T-helper 22 cell (primary cell): Measurements from ENCODE around the gene RAD51B.
"Not testable (repeated sequence)": the region's sequence is repeated elsewhere in the genome, so short reads cannot be mapped to it uniquely, and the experiment has no call there.

Experiments
- DNase-seq: peaks from one replicate; pipeline ENCODE4 v3.0.0-alpha.2; 2020; ENCODE audit warnings: low read depth

Gene RAD51B

GRCh38 chr14:68250927-68251768 lies 431.6 kb downstream of the RAD51B start:
- no peak for DNase-seq

DNA sequence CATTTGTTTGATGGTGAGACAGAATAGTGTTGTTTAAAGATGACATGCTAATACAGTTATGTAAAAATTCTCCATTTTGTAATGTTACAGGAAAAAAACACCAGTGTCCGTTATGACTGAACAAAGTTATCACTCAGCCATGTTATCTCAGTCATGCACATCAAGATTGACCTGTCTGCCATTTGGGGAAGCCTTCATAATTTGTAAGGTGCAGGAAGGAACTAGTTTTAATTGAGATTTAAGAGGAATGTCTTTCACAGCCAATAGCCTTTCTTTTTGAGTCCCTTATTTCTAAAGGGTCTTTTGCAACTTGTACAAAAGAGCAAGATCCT lies 432.2 kb downstream of the RAD51B start:
- DNase-seq = no peak

- no peak for DNase-seq
Observed at GRCh38 chr14:68253160-68253780, 433.7 kb downstream of the RAD51B start.

GRCh38 chr14:68253878-68254528 lies 434.4 kb downstream of the RAD51B start:
- DNase-seq = no peak

DNA sequence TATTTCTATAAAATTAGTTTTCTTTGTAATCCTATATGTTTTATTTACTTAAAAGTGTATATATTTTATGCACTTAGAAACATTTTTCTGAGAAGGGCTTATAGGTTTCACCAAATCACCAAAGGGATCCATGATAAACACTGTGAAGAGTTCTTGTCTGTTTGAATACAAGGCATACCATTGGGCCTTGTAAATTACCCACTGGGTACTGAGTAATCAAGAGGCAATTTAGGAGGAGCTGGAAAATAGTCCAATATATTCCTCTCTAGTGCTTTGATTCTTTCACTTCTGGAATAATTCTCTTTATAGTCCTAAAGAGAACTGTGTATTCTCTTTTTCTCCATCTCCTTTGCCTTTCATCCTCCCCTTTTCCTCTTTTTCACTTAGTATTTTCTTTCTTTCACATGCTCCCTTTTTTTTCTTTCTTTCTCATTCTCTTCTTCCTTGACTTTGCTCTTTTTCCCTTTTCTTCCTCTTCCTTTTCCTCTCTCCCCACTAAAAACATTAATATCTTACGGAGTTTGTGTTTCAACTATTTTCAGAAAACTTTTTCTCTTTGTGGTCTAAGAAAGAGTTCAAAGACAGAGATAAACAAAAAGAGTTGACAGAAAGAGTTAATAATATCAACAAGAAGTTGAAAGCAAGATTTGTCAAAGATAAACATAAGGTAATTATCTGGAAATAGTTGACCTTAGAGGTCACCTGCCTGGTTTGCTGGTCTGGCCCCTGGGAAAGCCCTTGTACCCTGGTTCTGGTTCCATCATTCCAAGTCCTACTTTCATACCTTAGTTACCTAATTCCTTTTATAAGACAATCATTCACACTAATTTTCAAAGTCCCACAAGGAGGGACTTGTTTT lies 435.3 kb downstream of the RAD51B start:
- DNase-seq = no peak

DNA sequence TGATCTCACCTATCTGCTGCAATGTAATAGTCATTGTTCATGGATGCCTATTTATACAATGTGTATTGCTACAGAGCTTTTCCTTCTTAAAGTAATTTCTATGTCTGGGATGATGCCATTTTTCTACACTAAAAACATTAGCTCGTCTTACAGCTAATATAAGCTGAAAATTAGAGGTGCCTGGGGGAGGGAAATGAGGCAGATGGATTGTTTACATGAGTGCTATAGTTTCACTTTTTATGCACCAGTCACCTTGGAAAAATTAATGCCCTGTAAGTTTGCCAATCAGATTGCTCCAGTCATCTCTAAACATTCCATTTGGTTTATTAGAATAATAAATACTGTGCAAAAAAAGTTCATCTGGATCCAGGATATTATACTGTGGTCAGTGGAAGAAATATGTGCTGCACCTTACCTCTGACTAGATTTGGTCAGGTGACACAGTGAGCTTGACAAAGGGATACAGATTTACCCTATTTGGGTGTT lies 436.2 kb downstream of the RAD51B start:
- DNase-seq = no peak

- no peak for DNase-seq
Observed at GRCh38 chr14:68257969-68258368, 438.4 kb downstream of the RAD51B start.

- not testable (repeated sequence) for DNase-seq
Observed at GRCh38 chr14:68258995-68259394, 439.4 kb downstream of the RAD51B start.

DNA sequence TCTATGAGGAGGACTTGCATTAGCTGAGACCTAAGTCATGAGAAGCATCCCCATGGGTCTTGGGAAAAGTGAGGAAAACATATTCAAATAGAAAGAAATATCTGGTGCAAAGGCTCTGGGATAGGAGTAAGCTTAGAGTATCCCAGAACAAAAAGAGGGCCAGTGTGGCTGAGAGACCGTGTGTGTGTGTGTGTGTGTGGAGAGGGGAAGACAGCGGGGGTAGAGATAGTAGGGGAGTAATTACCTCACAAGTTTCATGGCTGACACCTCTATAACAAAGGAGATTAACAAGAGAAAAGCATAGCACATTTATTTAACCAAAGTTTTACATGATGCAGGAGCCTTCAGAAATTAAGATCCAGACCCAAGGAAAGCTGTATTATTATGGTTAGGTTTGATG lies 440.5 kb downstream of the RAD51B start:
- DNase-seq = no peak

DNA sequence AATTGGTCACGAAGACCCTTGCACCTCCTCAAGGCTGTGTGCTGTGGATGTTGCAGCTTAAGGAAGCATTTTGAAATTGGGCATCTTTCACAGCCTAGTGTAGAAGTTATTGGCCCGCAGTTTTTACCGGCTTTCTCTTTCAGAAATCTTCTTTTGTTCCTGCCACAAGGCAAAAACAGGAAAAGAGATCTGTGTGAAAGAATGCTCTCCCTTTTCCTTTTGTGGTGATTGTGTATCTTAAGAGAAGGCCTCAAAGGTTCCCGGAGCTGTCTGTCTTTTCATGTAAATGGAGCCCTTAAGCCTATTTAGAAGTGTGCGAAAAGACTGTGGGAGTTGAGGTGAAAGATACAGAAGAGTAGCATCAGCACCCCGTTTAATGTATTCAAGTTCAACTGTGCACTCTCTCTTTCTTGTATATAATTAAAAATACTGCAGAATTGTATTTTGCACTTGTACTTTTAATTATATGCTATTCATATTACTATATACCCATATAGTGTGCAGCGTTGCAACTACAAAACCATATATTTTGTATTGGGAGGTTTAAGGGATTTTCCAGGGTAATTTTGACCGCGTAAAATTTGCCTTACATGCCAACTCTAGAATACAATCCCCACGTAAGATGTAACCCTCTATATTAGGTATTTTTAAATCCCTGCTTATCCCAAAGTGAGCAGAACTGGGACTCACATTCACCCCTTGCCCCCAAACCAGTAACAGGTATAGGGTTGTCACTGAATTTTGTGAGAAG lies 441.7 kb downstream of the RAD51B start:
- DNase-seq = no peak

DNA sequence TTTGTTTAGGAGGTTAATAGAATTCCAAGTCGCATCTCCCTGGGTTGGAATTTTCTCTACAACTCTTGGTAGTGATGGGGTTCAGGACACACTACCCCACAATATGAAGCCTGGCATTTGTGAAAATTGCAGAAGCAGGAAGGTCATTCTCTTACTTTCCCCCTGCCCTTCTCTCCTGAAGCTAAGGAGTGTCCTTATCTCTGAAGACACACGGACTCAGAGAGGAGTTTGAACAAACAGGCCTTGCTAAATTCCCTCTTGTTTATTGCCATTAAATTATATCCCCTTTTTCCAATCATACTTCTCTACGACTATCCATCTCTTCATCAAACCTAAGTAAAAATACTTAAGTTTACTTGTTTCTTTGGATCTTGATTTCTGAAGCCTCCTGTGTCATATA lies 443.0 kb downstream of the RAD51B start:
- no peak for DNase-seq

- no peak for DNase-seq
Observed at GRCh38 chr14:68263563-68264259, 444.1 kb downstream of the RAD51B start.

GRCh38 chr14:68264260-68264569 lies 444.6 kb downstream of the RAD51B start:
- DNase-seq = no peak

- no peak for DNase-seq
Observed at GRCh38 chr14:68266998-68267397, 447.4 kb downstream of the RAD51B start.

DNA sequence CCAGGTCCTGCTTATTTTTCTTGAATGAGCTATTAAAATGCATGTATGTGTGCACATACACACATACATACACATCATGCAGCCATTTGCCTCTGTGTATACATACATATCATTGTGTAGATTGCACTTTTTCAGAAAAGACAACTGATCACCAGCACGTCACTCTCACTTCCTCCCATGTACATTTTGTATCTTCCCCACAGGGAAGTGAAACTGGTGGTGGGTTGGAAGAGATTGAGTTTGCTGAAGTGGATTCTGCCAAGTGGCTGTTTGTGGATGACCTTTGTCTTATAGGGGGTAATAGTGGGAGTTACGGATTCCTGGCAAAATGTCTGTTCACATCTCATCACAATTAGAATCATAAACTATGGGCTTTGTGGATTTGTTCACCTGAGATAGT lies 448.6 kb downstream of the RAD51B start:
- no peak for DNase-seq

DNA sequence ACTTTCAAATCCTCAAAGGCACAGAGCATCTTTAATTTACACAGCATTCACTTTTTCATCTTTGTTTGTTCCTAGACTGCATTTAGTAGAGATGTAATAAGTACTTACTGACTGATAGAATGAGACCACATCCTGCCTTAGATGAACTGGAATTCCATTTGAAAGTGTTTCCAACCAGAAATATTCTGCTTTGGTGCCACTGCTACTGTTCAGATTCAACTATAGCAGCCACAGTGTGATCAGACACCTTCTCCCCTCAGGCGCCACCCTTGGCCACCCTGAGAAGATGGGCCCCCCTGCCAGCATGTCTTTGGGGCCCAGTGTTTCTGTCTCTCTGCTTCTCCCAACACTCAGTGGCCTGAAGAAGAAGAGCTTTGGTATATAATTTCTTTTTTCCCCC lies 449.1 kb downstream of the RAD51B start:
- DNase-seq = no peak

- no peak for DNase-seq
Observed at GRCh38 chr14:68269136-68269927, 449.8 kb downstream of the RAD51B start.

- no peak for DNase-seq
Observed at GRCh38 chr14:68270342-68270741, 450.8 kb downstream of the RAD51B start.

- no peak for DNase-seq
Observed at GRCh38 chr14:68271913-68272391, 452.4 kb downstream of the RAD51B start.

GRCh38 chr14:68273413-68273812 lies 453.8 kb downstream of the RAD51B start:
- no peak for DNase-seq
